Measurements from ENCODE around the gene SEPHS2.

The SEPHS2 gene

DNA sequence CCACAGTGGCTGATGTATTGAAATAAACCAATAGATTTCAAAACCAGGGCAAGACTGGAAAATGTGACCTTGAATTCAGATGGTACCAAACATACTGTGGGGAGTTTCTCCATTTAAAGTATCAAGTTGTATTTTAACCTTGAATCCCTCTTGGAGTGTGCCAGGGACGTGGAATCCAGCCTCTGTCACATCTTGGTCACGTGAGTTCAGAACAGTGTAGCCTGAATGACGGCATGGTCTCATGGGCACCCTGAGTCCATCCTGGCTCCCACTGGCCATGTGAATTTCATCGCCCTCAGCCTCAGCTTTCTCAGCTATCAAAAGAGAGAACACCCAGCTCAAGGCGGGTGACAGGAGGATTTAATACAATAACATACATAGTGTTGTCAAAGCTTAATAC lies 31.5 kb downstream of the SEPHS2 start:
- ChIA-PET POLR2A (interaction anchor here (0.6 to 1.4 kb wide), 2 partner anchors 11 to 16 kb away, joined by 3 to 5 read pairs; partner anchors contain the start of gene DCTPP1), CTCF (no interaction called here)
- no peak for TF ChIP-seq ARNT (IDR thresholded peaks at IDR 0.05)
- TF ChIP-seq SUZ12 (IDR thresholded peaks at IDR 0.05) = no peak
- no peak for TF ChIP-seq NFRKB (IDR thresholded peaks at IDR 0.05)
- no peak for TF ChIP-seq FOXA1 (IDR thresholded peaks at IDR 0.05)
- TF ChIP-seq, protein P1, sequence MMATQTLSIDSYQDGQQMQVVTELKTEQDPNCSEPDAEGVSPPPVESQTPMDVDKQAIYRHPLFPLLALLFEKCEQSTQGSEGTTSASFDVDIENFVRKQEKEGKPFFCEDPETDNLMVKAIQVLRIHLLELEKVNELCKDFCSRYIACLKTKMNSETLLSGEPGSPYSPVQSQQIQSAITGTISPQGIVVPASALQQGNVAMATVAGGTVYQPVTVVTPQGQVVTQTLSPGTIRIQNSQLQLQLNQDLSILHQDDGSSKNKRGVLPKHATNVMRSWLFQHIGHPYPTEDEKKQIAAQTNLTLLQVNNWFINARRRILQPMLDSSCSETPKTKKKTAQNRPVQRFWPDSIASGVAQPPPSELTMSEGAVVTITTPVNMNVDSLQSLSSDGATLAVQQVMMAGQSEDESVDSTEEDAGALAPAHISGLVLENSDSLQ (IDR thresholded peaks at IDR 0.05) = no peak
- TF ChIP-seq BHLHE40 (IDR thresholded peaks at IDR 0.05; ENCODE audit: borderline replicate concordance) = no peak
- no peak for TF ChIP-seq CTBP1 (IDR thresholded peaks at IDR 0.05; ENCODE audit: borderline replicate concordance)
- TF ChIP-seq FOXM1 (IDR thresholded peaks at IDR 0.05; ENCODE audit: borderline replicate concordance) = no peak
- no peak for TF ChIP-seq SP1 (IDR thresholded peaks at IDR 0.05)
- DNase-seq (ENCODE audit: extremely low spot score) = no peak

DNA sequence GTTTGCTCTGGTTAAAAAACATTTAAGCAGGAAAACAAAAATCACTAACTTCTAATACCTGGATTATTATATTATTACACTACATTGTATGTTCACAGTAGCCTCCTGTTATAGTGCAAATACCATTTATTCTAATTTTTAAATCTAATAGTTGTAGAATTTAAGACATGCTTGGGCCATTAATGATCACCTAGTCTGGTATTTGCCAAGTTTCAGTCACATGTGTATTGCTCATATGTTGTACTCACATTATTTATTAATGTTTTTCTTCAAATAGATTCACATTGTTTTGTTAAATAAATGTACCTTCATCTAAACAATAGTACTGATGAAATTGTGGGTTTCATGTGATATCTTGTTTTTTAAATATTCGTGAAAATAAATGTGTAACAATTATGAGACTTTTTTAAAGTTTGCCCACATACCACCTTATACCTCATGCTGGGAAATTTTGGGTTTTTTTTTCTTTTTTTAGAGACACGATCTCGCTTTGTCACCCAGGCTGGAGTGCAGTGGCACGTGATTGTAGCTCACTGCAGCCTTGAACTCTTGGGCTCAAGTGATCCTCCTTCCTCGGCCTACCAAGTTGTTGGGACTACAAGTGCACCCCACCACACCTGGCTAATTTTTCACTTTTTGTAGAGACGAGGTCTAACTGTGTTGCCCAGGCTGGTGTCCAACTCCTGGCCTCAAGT lies 32.4 kb downstream of the SEPHS2 start:
- no peak for DNase-seq (ENCODE audit: extremely low spot score)
- ChIA-PET CTCF (no interaction called here), POLR2A (interaction anchor here (1.4 kb wide), 1 partner anchor 17 kb away, joined by 5 read pairs; the partner anchor contains the start of gene DCTPP1)
- no peak for TF ChIP-seq HDGF (IDR thresholded peaks at IDR 0.05; ENCODE audit: borderline replicate concordance)
- no peak for TF ChIP-seq NFRKB (IDR thresholded peaks at IDR 0.05)
- TF ChIP-seq SUZ12 (IDR thresholded peaks at IDR 0.05) = no peak
- no peak for TF ChIP-seq CTBP1 (IDR thresholded peaks at IDR 0.05; ENCODE audit: borderline replicate concordance)
- no peak for TF ChIP-seq TARDBP (IDR thresholded peaks at IDR 0.05)
- TF ChIP-seq LEF1 (IDR thresholded peaks at IDR 0.05; ENCODE audit: borderline replicate concordance) = no peak
- no peak for TF ChIP-seq ARNT (IDR thresholded peaks at IDR 0.05)
- TF ChIP-seq, protein P1 (IDR thresholded peaks at IDR 0.05) = no peak

DNA sequence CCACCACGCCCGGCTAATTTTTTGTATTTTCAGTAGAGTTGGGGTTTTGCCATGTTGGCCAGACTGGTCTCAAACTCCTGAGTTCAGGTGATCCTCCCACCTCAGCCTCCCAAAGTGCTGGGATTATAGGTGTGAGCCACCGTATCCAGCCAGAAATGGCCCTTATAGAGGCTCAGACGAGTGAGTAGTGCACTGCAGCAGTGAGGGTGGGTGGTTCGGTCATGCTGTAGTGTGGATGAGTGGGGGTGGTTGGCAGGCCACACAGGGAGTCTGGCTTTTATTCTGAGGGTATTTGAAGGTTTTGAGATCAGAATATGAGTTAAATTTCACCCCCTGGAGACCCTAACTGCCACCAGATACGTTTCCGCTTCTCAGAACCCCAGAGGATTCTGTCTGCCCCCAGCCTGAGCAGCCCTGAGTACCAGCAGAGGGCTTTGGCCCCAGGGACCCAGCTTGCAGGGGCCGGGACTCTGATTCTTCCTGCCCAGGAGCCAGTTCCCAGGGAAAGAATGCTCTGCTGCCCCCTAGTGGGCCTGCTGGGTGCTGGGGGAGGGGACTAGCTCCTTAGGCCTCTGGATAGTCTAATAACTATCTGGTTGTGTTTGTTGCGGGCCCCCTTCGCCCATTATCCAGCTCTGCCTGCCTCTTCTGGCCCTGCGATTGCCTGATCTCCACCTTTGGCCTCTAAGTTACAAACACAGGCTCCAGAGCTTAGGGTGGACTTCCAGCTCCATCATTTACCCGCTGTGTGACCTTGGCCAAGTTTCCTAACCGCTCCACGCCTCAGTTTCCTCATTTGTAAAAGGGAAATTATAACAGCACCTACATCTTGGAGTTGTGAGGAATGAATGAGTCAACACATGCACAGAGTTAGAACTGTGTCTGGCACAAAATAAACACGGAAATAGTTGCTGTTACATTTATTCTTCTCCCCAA lies 36.3 kb downstream of the SEPHS2 start:
- CTCF ChIA-PET = interaction anchor here (0.7 to 2.6 kb wide), 22 partner anchors 9 to 297 kb away, joined by 3 to 20 read pairs (median 5); partner anchors contain the start of genes DCTPP1, TBC1D10B and ZNF48
- POLR2A ChIA-PET = interaction anchor here (0.7 to 7.4 kb wide), 12 partner anchors 9 to 226 kb away, joined by 3 to 97 read pairs (median 4); partner anchors contain the start of genes CD2BP2, CORO1A, DCTPP1 and ZNF48
- peak; percentile 94 for DNase-seq (ENCODE audit: extremely low spot score)
- TF ChIP-seq ARNT (IDR thresholded peaks at IDR 0.05) (no peak), SUZ12 (IDR thresholded peaks at IDR 0.05) (no peak), CTBP1 (IDR thresholded peaks at IDR 0.05; ENCODE audit: borderline replicate concordance) (no peak; the same call in 1 of the 2 replicates), LEF1 (IDR thresholded peaks at IDR 0.05; ENCODE audit: borderline replicate concordance) (no peak), ELF4 (IDR thresholded peaks at IDR 0.05) (no peak)
- TF ChIP-seq, protein P1 (IDR thresholded peaks at IDR 0.05) = no peak

DNA sequence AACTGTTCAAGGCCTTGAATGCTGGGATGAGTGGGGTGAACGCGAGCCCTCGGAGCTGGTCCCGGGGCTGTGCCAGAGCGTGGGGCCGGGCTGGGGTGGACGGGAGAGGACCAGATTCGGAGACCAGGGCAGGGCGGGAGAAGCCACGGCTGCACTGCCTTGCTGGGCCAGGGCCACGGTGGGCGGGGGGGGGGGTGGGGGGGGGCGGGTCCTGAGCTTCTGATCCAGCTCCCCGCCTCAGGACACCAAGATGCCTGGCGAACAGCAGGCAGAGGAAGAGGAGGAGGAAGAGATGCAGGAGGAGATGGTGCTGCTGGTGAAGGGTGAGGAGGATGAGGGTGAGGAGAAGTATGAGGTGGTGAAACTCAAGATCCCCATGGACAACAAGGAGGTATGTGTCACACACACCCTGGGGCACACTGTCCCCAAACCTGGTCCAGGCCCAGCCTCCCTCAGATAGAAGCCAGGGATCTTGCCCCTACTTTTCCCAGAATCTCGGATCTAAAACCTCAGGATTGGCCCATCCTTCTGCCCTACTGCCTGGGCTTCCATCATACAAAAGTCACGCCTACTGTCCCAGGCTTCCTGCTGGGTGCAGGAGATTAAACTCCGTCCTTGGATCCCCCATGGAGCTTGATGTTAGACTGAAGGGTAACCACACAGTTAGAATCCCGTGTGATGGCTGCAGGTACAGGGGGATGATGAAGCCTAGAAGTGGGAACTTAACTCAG lies 37.7 kb downstream of the SEPHS2 start:
- ChIA-PET CTCF (interaction anchor here (0.6 to 2.6 kb wide), 11 partner anchors 9 to 316 kb away, joined by 3 to 20 read pairs (median 6); partner anchors contain the start of genes DCTPP1, TBC1D10B and ZNF48), POLR2A (interaction anchor here (0.6 to 7.4 kb wide), 31 partner anchors 8 to 353 kb away, joined by 3 to 97 read pairs (median 4); partner anchors contain the start of genes ALDOA, CD2BP2, DCTPP1 and FBRS)
- DNase-seq (ENCODE audit: extremely low spot score) = peak; percentile 63
- TF ChIP-seq, protein P1 (IDR thresholded peaks at IDR 0.05) = no peak
- 0 out of 2 replicates have a peak, but pooled peaks have one; percentile 16 for TF ChIP-seq HDGF (IDR thresholded peaks at IDR 0.05; ENCODE audit: borderline replicate concordance)

DNA sequence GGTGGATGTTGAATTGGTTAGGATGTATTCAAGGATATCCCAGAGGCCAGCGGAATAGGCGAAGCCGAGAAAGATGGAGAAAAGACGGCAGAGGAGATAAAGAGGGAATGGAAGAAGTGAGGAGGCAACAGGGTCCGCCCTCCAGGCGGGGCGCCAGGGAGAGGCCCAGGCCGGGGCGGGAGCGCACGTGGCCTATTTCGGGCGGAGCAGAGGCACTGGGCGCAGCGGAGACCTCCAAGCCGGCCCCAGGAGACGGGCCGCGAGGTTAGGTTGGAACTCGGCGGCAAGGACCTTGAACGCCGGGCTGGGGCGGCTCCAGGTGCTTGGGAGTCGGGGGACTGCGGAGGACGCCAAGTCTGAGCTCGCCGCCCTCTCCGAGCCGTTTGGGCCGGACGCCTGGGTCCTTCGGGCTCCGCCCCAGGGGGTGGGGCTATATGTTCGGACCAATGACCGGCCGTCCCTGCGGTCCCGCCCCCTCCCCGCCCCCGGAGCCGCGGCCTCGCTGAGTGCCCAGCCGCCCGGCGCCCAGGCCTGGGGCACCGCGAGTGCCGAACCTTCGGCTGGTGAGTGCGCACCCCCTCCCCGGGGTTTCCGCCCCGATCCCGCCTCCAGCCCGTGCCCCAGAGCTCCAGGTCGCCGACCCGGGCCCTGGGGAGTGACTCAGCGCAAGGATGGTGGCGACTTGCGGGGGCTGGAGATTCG lies 38.4 kb downstream of the SEPHS2 start, which contains the start of gene ZNF771:
Gene ZNF771 (plus strand): TSS at position 505 of the 702 bp plus-strand sequence. CDS start 448 bp downstream, outside the sequence.
- CTCF ChIA-PET = interaction anchor here (0.6 to 2.2 kb wide), 8 partner anchors 12 to 315 kb away, joined by 3 to 15 read pairs (median 4); partner anchors contain the start of genes DCTPP1, TBC1D10B and ZNF48
- TF ChIP-seq L3MBTL2 (conservative IDR thresholded peaks at IDR 0.05) (peak; percentile 94), CTBP1 (IDR thresholded peaks at IDR 0.05; ENCODE audit: borderline replicate concordance) (peak; percentile 71), ELF4 (IDR thresholded peaks at IDR 0.05) (no peak; the same call in 1 of the 2 replicates), BHLHE40 (IDR thresholded peaks at IDR 0.05; ENCODE audit: borderline replicate concordance) (no peak), FOXM1 (IDR thresholded peaks at IDR 0.05; ENCODE audit: borderline replicate concordance) (no peak), HDGF (IDR thresholded peaks at IDR 0.05; ENCODE audit: borderline replicate concordance) (0 out of 2 replicates have a peak, but pooled peaks have one; percentile 52), FOXK2 (IDR thresholded peaks at IDR 0.05) (no peak), ZNF384 (IDR thresholded peaks at IDR 0.05) (no peak)
- POLR2A ChIA-PET = interaction anchor here (0.6 to 7.4 kb wide), 31 partner anchors 9 to 352 kb away, joined by 3 to 97 read pairs (median 4); partner anchors contain the start of genes ALDOA, CD2BP2, DCTPP1 and FBRS
- DNase-seq (ENCODE audit: extremely low spot score) = peak; percentile 94
